ENCODE results near the gene PTPRG.

PTPRG gene

DNA sequence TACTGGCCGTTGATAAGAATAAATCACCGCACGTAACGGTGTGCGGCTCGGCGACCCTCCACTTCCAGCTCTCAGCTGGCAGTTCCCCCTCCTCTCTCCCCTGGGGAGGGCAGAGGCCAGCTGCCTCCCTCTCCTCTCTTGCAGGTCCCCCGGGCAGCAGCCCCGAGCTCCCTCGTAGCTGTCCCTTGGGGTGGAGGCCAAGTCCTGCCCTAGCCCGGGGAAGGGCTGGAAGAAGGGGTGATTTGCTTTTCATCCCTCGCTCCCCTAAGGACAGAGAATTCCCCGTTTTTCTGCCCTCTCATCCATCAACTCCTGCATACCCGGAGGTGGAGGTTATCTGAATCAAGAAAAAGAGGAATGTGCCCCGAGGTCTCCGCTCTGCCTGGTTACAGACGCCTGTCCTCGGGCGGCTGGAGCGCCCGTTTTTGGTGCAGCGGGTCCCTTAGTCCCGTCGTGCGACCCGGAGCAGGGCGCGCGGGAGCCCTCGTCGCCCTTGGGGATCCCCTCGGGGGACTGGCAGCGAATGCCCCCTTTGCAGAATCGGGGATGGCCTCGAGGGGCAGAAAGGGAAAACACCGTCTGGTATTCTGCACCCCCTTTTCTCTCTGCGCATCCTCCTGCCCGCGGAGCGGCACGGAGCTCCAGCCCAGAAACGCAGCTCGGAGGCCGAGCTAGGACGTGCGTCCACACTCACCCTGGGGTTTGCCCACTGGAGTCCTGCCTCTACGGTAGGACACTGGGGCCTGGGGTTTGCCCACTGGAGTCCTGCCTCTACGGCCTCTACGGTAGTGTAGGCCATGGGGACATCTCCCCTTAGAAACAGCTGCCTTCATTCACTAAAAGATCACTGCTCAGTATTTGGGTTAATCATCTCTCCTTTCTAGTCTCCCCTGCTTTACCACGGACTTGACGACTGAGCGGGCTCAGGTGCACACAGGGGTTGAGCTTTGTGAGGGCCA is 2.2 kb downstream of the PTPRG start:
- no peak for DNase-seq

DNA sequence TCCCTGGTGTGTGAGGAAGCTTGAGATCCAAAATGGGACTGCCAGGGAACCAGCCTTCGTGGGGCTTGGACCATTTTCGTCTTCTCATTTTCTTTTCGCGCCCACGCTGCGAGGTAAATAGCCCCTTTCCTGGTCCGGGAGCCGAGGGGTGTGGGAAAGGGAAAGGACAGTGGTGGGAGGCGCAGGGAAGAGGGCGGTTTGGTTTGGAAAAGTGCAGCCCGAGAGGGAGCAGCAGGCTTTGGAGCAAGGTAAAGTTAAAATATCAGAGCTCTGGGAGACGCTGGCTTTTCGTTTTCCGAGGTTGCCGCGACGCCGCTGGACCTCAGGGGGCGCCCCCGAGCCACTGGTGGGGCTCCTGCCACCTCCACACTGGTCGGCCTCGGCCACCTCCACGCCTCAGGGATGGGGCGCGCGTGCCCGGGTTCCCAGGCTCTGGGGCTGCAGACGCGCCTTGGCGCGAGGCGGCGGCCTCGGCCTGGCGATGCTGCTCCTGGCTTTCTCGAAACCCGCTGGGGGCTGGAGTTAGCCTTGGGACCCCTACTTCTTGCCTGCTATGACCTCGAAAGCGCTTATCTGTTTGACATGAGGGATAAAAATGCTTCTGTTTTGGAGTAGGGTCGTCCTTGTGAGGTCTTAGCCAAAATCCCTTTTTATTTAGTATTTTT is 3.2 kb downstream of the PTPRG start:
- no peak for DNase-seq

DNA sequence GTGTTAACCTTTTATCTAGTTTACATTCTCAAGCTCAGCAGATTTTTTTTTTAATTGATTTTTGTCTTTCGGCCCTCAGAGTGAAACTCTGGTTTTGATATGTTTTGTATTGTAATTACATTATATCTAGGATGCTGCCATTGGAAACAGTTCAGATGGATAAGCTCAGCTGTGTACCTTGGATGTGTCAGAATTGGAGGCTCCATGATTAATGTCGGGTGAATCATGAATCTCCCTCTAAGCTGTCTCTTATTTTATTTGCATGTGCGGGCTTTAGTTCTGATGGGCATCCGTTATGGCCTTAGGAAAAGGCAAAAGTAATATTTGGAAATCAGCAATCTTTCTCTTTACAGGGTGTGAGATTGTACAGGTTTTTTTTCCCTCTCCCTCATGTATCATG is 4.2 kb downstream of the PTPRG start:
- DNase-seq = no peak

GRCh38 chr3:61568127-61568526 is 6.8 kb downstream of the PTPRG start:
- DNase-seq = no peak

DNA sequence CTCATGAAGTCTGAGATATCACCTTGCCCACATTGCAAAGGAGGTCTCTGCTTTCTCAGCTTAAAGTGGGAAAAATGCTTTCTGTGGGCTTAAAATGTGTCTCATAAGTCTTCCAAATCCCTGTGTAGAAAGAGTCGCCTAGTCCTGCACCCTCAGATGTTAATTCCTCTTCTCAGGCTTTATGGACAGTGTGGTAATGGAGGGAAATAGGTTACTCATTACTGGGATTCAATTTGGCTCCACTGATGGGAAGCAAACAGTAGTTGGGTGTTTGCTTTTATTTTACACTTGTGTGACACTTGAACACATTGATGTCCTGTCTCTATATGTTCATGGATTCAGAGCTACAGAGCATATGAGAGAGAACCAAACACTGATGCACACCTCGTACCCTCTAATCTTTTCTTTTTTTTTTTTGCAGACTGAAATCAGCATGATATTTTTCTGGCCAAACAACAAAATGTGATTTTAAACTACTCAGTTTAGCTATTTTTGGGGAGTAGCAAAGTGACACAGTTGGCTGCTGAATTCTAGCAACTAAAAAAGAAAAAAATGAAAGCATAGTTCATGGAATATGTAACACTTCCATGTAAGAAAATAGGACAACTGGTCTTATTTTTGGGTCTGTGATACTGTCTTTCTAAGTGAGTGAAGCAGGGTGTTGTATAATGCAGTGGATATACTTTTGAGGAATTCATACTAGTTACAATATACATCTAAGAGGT is 8.6 kb downstream of the PTPRG start:
- DNase-seq = no peak

DNA sequence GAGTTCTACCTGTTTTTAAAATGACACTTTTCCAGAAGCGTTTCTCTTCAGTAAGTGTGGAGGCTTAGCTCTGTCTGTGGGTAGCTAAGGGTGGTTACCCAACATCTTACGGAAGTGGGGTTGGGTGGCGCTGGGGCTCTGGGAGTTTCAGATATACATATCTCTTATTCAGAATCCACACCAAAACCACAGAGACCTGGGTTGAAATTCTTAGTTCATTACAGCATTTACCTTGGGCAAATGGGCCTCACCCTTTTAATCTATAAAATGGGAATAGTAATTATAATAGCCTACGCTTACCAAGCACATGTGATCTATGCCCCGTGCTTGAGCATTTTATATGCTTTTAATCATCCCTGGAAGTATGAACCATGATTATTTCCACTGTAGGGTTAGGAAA is 9.4 kb downstream of the PTPRG start:
- no peak for DNase-seq

DNA sequence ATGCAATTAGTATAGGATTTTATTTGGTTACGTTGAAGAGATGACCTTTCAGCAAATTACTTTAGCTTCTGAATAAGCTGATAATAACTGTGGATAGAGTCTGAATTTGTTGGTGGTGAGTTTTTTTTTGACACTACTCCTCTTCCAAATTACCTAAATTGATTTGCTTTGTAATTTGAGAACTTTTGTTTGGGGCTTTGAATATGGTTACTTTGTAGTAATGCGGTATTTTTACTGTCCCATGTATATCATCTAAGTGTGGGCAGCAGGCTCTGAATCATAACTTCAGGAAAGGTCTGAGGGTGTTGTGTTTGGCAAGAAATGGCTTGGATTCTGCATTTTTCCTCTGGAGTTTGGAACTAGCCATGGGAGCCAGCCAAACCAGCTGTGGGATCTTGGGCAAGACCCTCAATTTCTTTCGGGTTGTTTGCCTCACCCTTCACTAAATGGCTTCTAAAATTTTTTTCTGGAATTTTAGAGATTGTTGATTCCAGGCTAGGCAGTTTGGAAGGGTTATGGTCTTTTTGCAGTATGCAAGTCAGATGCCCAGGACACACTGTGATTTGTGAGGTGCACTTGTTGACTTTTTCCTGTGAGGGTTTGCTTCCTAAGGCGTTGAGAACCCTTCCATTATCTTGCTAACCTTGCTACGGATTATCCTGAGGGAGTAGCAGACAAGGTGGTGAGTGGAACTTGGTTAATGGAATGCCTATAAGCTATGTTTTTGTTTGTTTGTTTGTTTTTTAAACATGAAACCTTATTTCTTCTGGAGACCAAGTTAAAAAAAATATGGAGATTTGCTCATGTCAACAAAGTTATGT is 10.4 kb downstream of the PTPRG start:
- no peak for DNase-seq

DNA sequence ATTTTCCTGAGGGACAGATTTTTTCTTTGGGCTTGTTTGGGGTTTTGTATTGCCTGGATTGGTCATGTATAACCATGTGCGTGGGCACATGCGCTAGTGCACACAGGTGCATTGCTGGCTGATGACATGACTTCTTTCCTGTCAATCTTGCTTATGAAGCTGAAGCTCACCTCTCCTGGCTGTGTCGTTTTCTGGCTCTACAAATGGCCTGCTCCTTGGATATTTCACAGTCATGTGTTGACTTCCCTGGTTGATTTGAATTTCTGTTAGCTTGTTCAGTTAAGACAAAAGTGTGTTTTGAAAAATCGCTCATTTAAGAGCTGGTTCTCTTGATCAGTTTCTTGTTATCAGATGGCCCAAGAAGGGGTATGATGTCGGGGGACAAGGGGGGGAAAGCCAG is 11.5 kb downstream of the PTPRG start:
- DNase-seq = no peak

- DNase-seq = no peak
Measured at GRCh38 chr3:61573441-61573840, 12.1 kb downstream of the PTPRG start.

- no peak for DNase-seq
Measured at GRCh38 chr3:61574854-61575253, 13.5 kb downstream of the PTPRG start.

GRCh38 chr3:61575893-61576292 is 14.5 kb downstream of the PTPRG start:
- DNase-seq = no peak

DNA sequence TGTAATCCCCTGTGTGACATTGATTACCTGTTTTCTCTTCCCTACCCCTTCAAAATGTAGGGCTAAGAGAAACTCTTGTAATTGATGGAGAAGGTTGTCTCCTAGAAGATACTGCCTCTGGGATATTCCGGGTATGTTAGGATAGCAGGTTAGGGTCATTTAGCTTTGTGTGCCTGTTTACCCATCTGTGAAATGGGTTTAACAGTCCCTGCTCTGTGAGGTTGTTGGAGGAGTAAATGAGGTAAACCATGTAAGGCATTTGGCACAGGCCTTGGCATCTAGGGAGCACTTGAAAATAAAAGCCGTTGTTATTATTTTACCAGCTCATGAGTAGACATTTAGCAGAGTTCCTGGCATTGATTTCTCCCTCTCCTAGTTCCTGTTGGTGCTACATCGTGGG is 16.4 kb downstream of the PTPRG start:
- DNase-seq = no peak

DNA sequence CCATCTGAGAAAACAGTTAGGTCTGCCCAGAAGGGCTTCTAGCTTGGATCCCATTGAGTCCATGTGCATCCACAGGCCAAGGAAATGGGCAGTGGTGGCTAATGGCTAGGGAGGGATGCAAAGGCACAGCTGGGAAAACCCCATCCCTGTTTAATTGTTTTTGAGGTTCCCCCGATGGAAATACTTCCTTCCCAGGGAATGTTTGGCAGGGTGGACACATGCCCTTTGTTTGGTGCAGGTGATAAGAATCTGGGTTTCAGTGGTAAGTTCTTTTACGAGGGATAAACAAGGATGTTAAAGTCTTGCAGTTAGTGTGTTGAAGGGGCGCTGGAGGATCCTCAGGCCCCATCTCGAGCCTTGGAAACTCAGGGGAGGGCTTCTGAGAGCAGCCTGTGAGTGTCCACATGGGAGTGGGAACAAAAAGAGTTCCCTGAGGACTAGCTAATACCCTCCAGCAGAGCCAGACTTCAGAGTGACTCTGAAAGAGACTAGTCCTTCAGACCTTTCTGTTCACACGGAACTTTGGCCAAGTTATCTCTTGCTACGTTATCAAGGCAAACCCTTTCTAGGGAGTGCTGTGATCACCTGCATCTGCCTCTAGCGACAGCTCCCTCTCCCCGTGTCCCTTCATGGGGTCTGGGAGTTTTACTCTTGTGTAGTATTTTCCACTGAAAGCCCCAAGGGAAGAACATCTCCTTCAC is 17.4 kb downstream of the PTPRG start:
- no peak for DNase-seq

GRCh38 chr3:61579685-61580084 is 18.3 kb downstream of the PTPRG start:
- no peak for DNase-seq

- DNase-seq = no peak
Measured at GRCh38 chr3:61580982-61581643, 19.7 kb downstream of the PTPRG start.

GRCh38 chr3:61582287-61582686 is 20.9 kb downstream of the PTPRG start:
- no peak for DNase-seq

GRCh38 chr3:61582846-61583245 is 21.5 kb downstream of the PTPRG start:
- no peak for DNase-seq

DNA sequence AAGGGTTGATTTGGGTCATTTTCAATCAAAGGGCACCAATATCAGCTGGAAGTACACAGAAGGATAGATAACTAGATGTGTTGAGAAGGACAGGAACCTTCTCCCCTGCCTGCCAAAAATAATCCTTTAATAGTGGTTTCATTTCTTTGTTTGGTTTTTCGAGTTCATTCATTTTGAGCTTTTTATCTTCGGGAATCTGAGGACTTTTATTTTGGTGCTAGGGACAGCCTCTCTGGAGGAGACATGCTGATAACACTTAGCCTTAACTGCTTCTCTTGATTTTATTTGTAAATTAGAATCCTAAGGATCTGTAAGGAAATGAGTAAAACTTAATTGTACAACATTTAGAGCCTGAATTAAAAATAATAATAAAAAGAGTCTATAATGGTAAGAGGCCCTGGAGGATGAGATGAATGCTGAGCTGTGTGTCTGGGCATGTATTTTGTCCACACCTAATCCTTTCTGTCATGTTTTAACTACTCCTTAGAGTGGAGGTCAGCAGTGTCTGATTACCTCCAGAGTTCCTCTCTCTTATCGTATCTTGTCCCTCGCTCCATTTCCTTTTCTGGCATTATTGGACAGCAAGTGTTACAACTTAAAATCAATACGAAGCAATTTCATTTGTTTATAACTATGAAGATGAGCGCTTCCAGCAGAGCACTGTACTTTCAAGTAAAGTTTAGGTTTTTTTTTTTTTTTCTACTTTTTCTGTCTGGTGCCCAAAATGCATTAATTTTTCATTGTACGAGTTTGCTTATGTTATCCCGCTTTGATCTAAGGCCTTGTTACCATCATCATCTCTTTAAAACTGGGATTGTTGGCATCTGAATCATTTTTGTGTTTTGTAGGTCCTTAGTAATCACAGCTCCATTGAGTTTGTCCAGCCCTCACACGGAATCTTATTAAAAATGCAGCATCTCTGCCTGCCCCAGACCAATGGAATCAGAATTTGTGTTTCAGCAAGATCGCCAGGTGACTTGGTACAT is 22.8 kb downstream of the PTPRG start:
- no peak for DNase-seq

- DNase-seq = no peak
Measured at GRCh38 chr3:61589856-61590255, 28.5 kb downstream of the PTPRG start.

DNA sequence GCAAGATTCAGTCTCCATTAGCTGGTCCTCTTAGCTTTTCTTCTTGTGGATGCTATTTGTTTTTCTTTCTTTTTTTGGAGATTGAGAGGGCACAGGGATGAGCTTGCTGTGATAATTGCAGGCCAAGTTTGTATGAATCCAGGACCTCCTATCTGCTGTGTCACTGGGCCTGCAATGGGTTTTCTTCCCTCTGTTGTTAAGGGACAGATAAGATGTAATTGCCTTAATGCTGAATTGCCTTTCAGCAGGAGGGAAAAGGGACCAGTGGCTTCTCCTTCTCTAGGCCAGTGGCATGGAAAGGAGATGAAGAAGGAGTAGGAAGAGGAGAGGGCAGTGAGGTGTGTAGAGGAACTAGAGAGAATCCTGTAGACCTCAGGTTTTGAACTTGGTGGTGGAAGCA is 29.9 kb downstream of the PTPRG start:
- DNase-seq = no peak

All from NCI-H446 treated with DMSO at 0.1 percent for 48 hours (cell line).